ENCODE results near the gene NXN.
"Not testable (repeated sequence)": the region's sequence is repeated elsewhere in the genome, so short reads cannot be mapped to it uniquely, and the experiment has no call there.

The NXN gene

GRCh38 chr17:855569-855968 lies 124.0 kb downstream of the NXN start:
- DNase-seq, result no peak

DNA sequence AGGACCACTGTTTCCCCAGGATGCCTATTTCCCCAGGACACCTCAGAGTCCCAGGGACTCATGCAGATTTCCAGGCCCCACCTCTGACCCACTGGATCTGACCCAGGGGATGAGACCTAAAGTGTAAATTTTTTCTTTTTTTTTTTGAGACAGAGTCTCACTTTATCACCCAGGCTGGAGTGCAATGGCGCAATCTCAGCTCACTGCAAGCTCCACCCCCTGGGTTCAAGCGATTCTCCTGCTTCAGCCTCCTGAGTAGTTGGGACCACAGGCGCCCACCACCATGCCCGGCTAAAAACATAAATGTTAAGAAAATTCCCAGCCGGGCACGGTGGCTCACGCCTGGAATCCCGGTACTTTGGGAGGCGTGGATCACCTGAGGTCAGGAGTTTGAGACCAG lies 126.7 kb downstream of the NXN start:
- DNase-seq, result not testable (repeated sequence)

- DNase-seq, result no peak
Observed at GRCh38 chr17:852349-852748, 127.2 kb downstream of the NXN start.

DNA sequence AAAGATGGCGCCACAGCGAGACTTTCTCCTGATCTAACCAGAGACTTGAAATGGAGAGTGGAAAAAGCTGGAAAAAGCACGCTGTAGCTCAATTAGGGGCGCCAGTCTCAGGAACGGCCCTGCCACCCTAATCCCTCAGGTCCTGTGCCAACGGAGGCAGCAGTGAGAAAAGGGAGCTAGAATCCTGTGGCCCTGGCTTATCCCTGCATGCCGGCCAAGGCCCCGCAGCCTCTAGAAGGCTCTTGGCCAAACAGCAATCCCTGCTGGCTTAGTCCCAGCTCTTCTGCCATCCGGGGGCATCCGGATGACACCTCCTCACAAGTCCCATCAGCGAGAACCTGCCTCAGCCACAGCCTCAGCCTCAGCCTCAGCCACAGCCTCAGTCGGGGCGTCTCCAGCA lies 127.7 kb downstream of the NXN start:
- no peak for DNase-seq

GRCh38 chr17:850851-851763 lies 128.5 kb downstream of the NXN start:
- no peak for DNase-seq

DNA sequence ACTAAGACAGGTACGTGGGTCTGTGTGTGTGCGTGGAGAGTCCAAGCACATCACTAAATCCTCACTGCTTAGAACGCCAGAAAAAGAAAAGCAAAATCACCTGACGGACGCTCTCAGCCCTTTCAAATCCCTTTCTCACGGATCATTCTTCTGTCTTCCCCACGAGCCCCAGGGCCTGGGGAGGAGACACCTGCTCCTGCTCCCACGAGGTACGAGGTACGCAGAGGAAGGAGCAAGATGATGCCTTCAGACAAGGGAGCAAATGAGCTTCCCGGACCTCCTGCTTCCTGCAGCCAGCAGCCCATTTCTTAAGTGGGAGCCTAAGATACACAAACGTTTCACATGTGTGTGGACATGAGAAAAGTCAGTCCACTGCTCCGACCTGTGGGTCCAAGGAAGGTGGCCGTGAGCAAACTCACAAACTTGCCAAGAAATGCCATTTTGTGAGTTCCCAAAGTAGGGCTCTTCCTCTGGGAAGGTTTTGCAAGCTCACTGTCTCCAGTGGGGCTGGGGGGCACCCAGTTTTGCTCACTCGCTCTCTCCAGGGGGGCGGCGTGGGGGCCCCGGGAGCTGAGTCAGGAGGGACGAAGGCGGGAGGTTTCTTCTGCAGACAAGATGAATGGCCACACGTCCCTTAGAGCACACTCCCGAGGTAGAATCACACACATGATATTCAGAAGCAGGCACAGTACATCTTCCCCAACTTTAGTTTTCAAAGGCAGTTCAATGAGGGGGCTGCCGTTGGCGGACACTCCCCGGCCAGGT lies 129.3 kb downstream of the NXN start:
- DNase-seq, result no peak

DNA sequence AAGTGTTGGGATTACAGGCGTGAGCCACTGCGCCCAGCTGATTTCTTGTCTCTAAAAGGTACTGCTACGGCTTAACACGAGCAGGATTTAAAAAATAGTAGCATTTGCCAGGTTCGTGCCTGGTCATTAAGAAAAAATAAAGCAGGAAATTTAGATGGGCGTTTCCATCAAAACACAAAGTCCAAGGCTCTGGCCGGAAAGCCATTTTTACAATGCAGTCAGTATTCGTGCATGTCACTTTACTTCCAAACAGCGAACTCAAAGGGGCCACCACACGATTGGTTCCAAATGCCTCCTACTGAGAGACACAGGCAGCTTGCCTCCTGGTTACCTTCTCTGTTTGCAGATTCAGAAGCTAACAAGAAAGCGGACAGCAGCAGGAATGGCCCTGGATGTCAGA lies 131.2 kb downstream of the NXN start:
- no peak for DNase-seq

- DNase-seq, result no peak
Observed at GRCh38 chr17:846901-847843, 132.4 kb downstream of the NXN start.

GRCh38 chr17:841313-841712 lies 138.3 kb downstream of the NXN start:
- DNase-seq, result no peak

DNA sequence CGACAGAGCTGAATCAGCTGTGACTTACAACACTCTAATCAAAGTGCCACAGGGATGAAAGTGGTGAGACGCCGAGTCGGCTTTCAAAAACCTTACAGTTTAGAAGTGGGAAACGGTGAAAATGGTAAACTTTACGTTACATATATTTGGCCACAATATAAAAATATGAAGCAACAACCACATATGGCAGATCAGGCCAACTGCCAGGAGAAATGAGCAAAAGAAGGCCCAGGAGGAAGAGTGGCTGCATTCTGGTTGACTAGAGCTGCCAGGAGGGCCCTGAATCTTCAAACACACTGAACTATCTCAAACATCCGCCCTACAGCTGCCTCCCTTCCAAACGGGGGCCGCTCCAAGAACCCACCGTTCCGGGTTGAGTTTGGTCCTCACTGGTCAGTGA lies 141.1 kb downstream of the NXN start:
- no peak for DNase-seq

- no peak for DNase-seq
Observed at GRCh38 chr17:836151-836550, 143.4 kb downstream of the NXN start.

GRCh38 chr17:835721-836120 lies 143.9 kb downstream of the NXN start:
- not testable (repeated sequence) for DNase-seq

GRCh38 chr17:835263-835662 lies 144.3 kb downstream of the NXN start:
- no peak for DNase-seq

- no peak for DNase-seq
Observed at GRCh38 chr17:834136-834535, 145.4 kb downstream of the NXN start.

GRCh38 chr17:830950-831349 lies 148.6 kb downstream of the NXN start:
- no peak for DNase-seq

DNA sequence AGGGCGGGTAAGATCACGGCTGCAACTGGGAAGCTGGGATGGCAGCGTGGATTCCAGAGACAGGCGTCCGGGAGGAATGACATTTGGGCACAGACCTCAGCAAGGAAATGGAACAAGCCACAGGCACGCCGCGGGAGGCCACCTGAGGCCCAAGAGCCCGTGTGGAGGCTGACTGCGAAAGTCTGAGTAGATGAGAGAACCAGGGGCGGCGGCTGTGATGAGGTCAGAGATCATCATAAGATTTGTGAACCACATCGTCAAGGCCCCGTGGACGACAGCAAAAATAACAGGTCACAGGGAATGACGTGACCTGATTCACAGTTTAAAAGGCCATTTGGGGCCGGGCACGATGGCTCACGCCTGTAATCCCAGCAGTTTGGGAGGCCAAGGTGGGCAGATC lies 149.2 kb downstream of the NXN start:
- no peak for DNase-seq

DNA sequence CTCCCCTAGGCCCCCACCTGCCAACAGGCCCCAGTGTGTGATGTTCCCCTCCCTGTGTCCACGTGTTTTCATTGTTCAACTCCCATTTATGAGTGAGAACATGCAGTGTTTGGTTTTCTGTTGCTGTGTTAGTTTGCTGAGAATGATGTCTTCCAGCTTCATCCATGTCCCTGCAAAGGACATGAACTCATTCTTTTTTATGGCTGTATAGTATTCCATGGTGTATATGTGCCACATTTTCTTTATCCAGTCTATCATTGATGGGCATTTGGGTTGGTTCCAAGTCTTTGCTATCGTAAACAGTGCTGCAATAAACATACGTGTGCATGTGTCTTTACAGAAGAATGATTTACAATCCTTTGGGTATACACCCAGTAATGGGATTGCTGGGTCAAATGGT lies 150.0 kb downstream of the NXN start:
- not testable (repeated sequence) for DNase-seq

- DNase-seq, result no peak
Observed at GRCh38 chr17:828761-829160, 150.8 kb downstream of the NXN start.

- no peak for DNase-seq
Observed at GRCh38 chr17:826778-827177, 152.8 kb downstream of the NXN start.

- no peak for DNase-seq
Observed at GRCh38 chr17:825216-825615, 154.4 kb downstream of the NXN start.

- no peak for DNase-seq
Observed at GRCh38 chr17:824378-824777, 155.2 kb downstream of the NXN start.

- no peak for DNase-seq
Observed at GRCh38 chr17:823501-823902, 156.1 kb downstream of the NXN start.

- no peak for DNase-seq
Observed at GRCh38 chr17:819251-819650, 160.3 kb downstream of the NXN start.

Data from NCI-H748 treated with DMSO at 0.1 percent for 48 hours (cell line).